Gastroesophageal sphincter (tissue), 3 donors: ENCODE results near the gene SIX6.

Experiments used
- CTCF ChIP-seq, 4 experiments: fragments of 200-600 bp in 2 of 4; fragments of 450-650 bp in 2 of 4; sonication (generic) in 1 of 4; IDR thresholded peaks; one replicate each; pipeline ENCODE4 v1.5.1; 2017 to 2019; ENCODE audit warnings: antibody characterized with exemption in 4 of 4, mild to moderate bottlenecking in 2 of 4, moderate library complexity in 2 of 4
- EP300 ChIP-seq: sonication (generic); formaldehyde crosslinking; IDR thresholded peaks from one replicate; pipeline ENCODE4 v1.6.1; 2017; ENCODE audit warnings: antibody characterized with exemption, mild to moderate bottlenecking
- POLR2A ChIP-seq, 2 donors: fragments of 450-650 bp; IDR thresholded peaks; one replicate each; pipeline ENCODE4 v1.6.1; 2017; ENCODE audit warnings: antibody characterized with exemption in 2 of 2, mild to moderate bottlenecking in 2 of 2, moderate library complexity in 1 of 2
- POLR2AphosphoS5 ChIP-seq: sonication (generic); formaldehyde crosslinking; IDR thresholded peaks from one replicate; pipeline ENCODE4 v1.6.1; 2017; ENCODE audit warnings: antibody characterized with exemption

GRCh38 chr14:60482743-60483142 is 26.2 kb upstream of the SIX6 start:
- TF ChIP-seq CTCF (IDR thresholded peaks at IDR 0.05) (no peak), POLR2A (IDR thresholded peaks at IDR 0.05) (no peak), POLR2AphosphoS5 (no peak), EP300 (no peak)
